ENCODE data around the gene LRMDA. TPM values are rescaled to one million over a fixed set of nuclear protein-coding genes. Genes with fewer than 3 reads are reported as not detected.

The LRMDA gene
- polyA plus RNA-seq, 2 of the 4 experiments (the other 2 are of a cell fraction): 4.6 to 5.2 TPM

GRCh38 chr10:75647675-75648074, 216.3 kb downstream of the LRMDA start:
- H3K4me1 ChIP-seq: no peaks in the 10 kb centered on the region
- H3K4me3 ChIP-seq: no peak overlapping the region
- H3K4me2 ChIP-seq: no peak overlapping the region
- no peak for ATAC-seq
- 33% methylated on average over 3 of the region's 3 CpGs for WGBS (ENCODE audit: missing lambda C conversion rate)
- FAIRE-seq: no peak
- no peak overlapping the region for H3K27ac ChIP-seq
- ChIA-PET CTCF (interaction anchor here (1.0 kb wide), 1 partner anchor 69 kb away, joined by 3 read pairs; no protein-coding TSS in a partner anchor), POLR2A (no interaction called here)
- no peaks in the 10 kb centered on the region for H3K9me3 ChIP-seq
- no peak for TF ChIP-seq KDM1A (IDR thresholded peaks at IDR 0.05; ENCODE audit: low read depth)
- no peak for DNase-seq (ENCODE audit: low read depth in 1 of 2, low spot score in 1 of 2)

GRCh38 chr10:75648351-75648750, 216.9 kb downstream of the LRMDA start:
- 13% methylated on average over 3 of the region's 3 CpGs for WGBS (ENCODE audit: missing lambda C conversion rate)
- Histone ChIP-seq H3K9me3 (no peaks in the 10 kb centered on the region), H3K4me2 (no peak overlapping the region), H3K27ac (no peak overlapping the region), H3K4me3 (no peak overlapping the region), H3K4me1 (no peaks in the 10 kb centered on the region)
- FAIRE-seq (no peak), DNase-seq (ENCODE audit: low read depth in 1 of 2, low spot score in 1 of 2) (no peak), ATAC-seq (no peak)
- TF ChIP-seq HOXB13 (CRISPR knock-in tag; IDR thresholded peaks at IDR 0.05; ENCODE audit: low read depth): no peak
- no peak for TF ChIP-seq ZSCAN20 (CRISPR knock-in tag; IDR thresholded peaks at IDR 0.05)
- POLR2A ChIA-PET: no interaction called here
- CTCF ChIA-PET: interaction anchor here (1.0 kb wide), 1 partner anchor 69 kb away, joined by 3 read pairs; no protein-coding TSS in a partner anchor

DNA sequence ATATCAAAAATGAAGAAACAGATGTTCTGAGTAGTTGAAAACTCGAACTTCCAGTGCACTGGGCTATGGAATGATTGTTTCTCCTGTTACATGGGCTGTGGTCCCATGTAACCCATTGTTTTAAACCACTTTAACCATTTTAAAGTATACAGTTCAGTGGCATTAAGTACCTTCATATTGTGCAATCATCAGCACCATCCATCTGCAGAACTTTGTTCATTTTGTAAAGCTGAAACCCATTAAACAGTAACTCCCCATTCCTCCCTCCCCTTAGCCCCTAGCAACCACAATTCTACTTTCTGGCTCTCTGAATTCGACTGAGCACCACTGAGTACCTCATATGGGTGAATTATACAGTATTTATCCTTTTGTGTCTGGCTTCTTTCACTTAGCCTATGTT, 217.4 kb downstream of the LRMDA start:
- ChIA-PET CTCF (no interaction called here), POLR2A (no interaction called here)
- Histone ChIP-seq H3K9me3 (no peaks in the 10 kb centered on the region), H3K27ac (no peak overlapping the region), H3K4me1 (peaks cover 2% of the 10 kb centered on the region; the same call in 2 of the 3 replicates), H3K4me3 (no peak overlapping the region), H3K4me2 (no peak overlapping the region)
- FAIRE-seq: no peak
- 0 out of 4 replicates have a peak, but pooled peaks of 1 of the 2 experiments have one; percentile 11 for TF ChIP-seq CEBPB (IDR thresholded peaks at IDR 0.05)
- TF ChIP-seq NFE2L2 (conservative IDR thresholded peaks at IDR 0.05; ENCODE audit: low read length): no peak
- no peak for DNase-seq (ENCODE audit: low read depth in 1 of 2, low spot score in 1 of 2)
- ATAC-seq: no peak
- 4% methylated on average over 2 of the region's 2 CpGs for WGBS (ENCODE audit: missing lambda C conversion rate)

DNA sequence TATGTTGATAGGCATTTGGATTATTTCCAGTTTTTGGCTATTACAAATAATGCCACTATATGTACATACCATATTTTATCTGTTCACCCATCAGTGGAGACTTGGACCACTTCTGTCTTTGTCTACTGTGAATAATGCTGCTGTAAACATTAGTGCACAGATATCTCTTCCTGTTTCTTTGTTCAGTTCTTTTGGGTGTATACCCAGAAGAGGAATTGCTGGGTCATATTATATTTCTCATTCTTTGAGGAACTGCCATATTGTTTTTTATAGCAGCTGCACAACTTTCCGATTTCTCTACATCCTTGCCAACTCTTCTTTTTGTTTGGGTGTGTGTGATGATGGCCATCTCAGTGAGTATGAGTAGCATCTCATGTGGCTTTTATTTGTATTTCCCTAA, 218.0 kb downstream of the LRMDA start:
- ChIA-PET CTCF (no interaction called here), POLR2A (no interaction called here)
- TF ChIP-seq FOSL2 (IDR thresholded peaks at IDR 0.05) (no peak), FOSL2 (CRISPR knock-in tag; IDR thresholded peaks at IDR 0.05) (no peak), ZC3H11A (IDR thresholded peaks at IDR 0.05) (no peak), POLR2A (IDR thresholded peaks at IDR 0.05; ENCODE audit: low read length) (no peak), USF2 (IDR thresholded peaks at IDR 0.05) (no peak), JUN (IDR thresholded peaks at IDR 0.05) (no peak), PHF8 (IDR thresholded peaks at IDR 0.05; ENCODE audit: borderline replicate concordance, low read depth) (no peak), HDAC2 (IDR thresholded peaks at IDR 0.05) (no peak), KDM5A (IDR thresholded peaks at IDR 0.05) (no peak), POLR2AphosphoS2 (conservative IDR thresholded peaks at IDR 0.05; ENCODE audit: low read length) (no peak), NPAS2 (CRISPR knock-in tag; IDR thresholded peaks at IDR 0.05; ENCODE audit: borderline replicate concordance) (no peak)
- TF ChIP-seq, protein P1, sequence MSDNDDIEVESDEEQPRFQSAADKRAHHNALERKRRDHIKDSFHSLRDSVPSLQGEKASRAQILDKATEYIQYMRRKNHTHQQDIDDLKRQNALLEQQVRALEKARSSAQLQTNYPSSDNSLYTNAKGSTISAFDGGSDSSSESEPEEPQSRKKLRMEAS (IDR thresholded peaks at IDR 0.05): no peak
- 57% methylated on average over 1 of the region's 1 CpG for WGBS (ENCODE audit: missing lambda C conversion rate)
- ATAC-seq: no peak
- no peak for FAIRE-seq
- H3K27ac ChIP-seq: no peak overlapping the region
- H3K4me3 ChIP-seq: no peak overlapping the region
- DNase-seq (ENCODE audit: low read depth in 1 of 2, low spot score in 1 of 2): no peak
- no peaks in the 10 kb centered on the region for H3K9me3 ChIP-seq
- no peak overlapping the region for H3K4me2 ChIP-seq
- H3K4me1 ChIP-seq: peaks cover 7% of the 10 kb centered on the region; the same call in 2 of the 3 replicates

DNA sequence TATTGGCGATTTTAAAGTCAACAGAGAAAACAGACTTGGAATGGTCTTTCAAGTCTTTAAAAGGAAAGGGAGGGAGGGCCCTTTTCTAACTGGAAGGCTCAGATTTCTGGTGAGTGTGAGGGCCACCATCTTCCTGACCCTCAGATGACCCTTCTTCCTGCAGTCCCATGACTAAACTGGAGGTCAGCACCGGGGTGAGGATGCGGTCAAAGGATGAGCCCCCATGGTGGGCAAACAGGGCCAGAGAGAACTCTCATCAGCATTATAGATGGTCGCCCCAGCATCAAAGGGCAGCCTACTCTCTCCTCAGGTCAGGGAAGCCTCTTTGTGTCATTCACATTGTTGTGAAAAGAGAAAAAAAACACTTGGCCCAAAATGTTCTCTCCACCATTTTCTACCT, 219.2 kb downstream of the LRMDA start:
- DNase-seq (ENCODE audit: low read depth in 1 of 2, low spot score in 1 of 2): no peak
- peaks cover 7% of the 10 kb centered on the region; the same call in 2 of the 3 replicates for H3K4me1 ChIP-seq
- 57% methylated on average over 4 of the region's 4 CpGs for WGBS (ENCODE audit: missing lambda C conversion rate)
- ChIA-PET CTCF (interaction anchor here (0.8 to 1.3 kb wide), 4 partner anchors 49 to 249 kb away, joined by 3 to 4 read pairs (median 4); partner anchors contain the start of gene ZNF503), POLR2A (no interaction called here)
- H3K27ac ChIP-seq: no peak overlapping the region
- no peak overlapping the region for H3K4me2 ChIP-seq
- TF ChIP-seq ESRRA (IDR thresholded peaks at IDR 0.05; ENCODE audit: borderline replicate concordance, low read length) (no peak), RARB (CRISPR knock-in tag; IDR thresholded peaks at IDR 0.05) (no peak)
- no peak for FAIRE-seq
- no peak overlapping the region for H3K4me3 ChIP-seq
- ATAC-seq: no peak
- no peaks in the 10 kb centered on the region for H3K9me3 ChIP-seq

All from A549 (cell line).